ENCODE data around the gene CEACAM1.

GRCh38 chr19:42555317-42555716, 27.0 kb upstream of the CEACAM1 start:
- TF ChIP-seq, protein P1, sequence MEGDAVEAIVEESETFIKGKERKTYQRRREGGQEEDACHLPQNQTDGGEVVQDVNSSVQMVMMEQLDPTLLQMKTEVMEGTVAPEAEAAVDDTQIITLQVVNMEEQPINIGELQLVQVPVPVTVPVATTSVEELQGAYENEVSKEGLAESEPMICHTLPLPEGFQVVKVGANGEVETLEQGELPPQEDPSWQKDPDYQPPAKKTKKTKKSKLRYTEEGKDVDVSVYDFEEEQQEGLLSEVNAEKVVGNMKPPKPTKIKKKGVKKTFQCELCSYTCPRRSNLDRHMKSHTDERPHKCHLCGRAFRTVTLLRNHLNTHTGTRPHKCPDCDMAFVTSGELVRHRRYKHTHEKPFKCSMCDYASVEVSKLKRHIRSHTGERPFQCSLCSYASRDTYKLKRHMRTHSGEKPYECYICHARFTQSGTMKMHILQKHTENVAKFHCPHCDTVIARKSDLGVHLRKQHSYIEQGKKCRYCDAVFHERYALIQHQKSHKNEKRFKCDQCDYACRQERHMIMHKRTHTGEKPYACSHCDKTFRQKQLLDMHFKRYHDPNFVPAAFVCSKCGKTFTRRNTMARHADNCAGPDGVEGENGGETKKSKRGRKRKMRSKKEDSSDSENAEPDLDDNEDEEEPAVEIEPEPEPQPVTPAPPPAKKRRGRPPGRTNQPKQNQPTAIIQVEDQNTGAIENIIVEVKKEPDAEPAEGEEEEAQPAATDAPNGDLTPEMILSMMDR (IDR thresholded peaks at IDR 0.05) = no peak
- TF ChIP-seq POLR2A (IDR thresholded peaks at IDR 0.05) = no peak
